Hepatocyte (in vitro differentiated cells): ENCODE data around the gene SLC25A48.

Source experiments
- CTCF ChIP-seq: fragments of 200-600 bp; sonication (generic); IDR thresholded peaks from 2 replicates; pipeline ENCODE4 v1.5.1; 2016; ENCODE audit warnings: antibody characterized with exemption, mild to moderate bottlenecking; ENCODE audit not compliant: poor library complexity
- EZH2 ChIP-seq: fragments of 200-600 bp; sonication (generic); IDR thresholded peaks from 2 replicates; pipeline ENCODE4 v1.6.1; 2016; ENCODE audit warnings: antibody characterized with exemption, mild to moderate bottlenecking, borderline replicate concordance
- EZH2phosphoT487 ChIP-seq: fragments of 200-600 bp; sonication (generic); IDR thresholded peaks from one replicate; pipeline ENCODE4 v1.6.1; 2018; ENCODE audit warnings: antibody characterized with exemption, mild to moderate bottlenecking, low read depth, moderate library complexity; ENCODE audit not compliant: unreplicated experiment, severe bottlenecking

DNA sequence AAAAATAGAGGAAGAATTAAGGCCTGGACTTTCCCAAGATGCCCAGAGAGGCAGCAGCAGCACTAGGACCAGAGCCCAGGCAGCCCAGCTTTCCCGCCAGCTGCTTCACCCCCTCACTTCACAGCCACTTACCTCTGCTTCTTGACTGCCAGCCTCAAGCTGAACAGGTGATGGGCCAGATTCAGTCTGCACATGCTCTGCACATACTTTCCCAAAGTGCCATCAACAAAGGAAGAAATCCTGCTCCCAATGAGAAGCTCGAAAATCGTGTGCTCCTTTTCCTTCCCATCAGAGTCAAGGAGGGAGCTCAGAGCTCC is 4.1 kb upstream of the SLC25A48 start:
- TF ChIP-seq CTCF (no peak), EZH2 (no peak), EZH2phosphoT487 (no peak)
